Neural crest cell (in vitro differentiated cells): Measurements from ENCODE around the gene MAGI2. TPM values are rescaled to one million over a fixed set of nuclear protein-coding genes. Genes with fewer than 3 reads are reported as not detected.
A peak's percentile ranks its signal among the peaks of the same experiment; 100 is the strongest.
"Not testable (repeated sequence)": the region's sequence is repeated elsewhere in the genome, so short reads cannot be mapped to it uniquely, and the experiment has no call there.

Experiments used
- DNase-seq: peaks from one replicate; pipeline ENCODE4 v3.0.0; 2021; ENCODE audit warnings: low read depth, mixed read lengths, low spot score
- H3K27ac Mint-ChIP-seq: one replicate; pipeline ENCODE4 v1.8.0; 2021; ENCODE audit warnings: mild to moderate bottlenecking, mixed read lengths; ENCODE audit not compliant: unreplicated experiment
- H3K27me3 Mint-ChIP-seq: 2 replicates; pipeline ENCODE4 v1.8.0; 2021; ENCODE audit warnings: low read depth, mild to moderate bottlenecking, mixed read lengths
- H3K36me3 Mint-ChIP-seq: 2 replicates; pipeline ENCODE4 v1.8.0; 2021; ENCODE audit warnings: low read depth, mild to moderate bottlenecking, mixed read lengths
- H3K4me1 Mint-ChIP-seq: 2 replicates; pipeline ENCODE4 v1.8.0; 2021; ENCODE audit warnings: mixed read lengths
- H3K4me3 Mint-ChIP-seq: one replicate; pipeline ENCODE4 v1.8.0; 2021; ENCODE audit warnings: mild to moderate bottlenecking, mixed read lengths
- H3K9me3 Mint-ChIP-seq: 2 replicates; pipeline ENCODE4 v1.8.0; 2021; ENCODE audit warnings: mixed read lengths
- total RNA-seq: library from RNA; stranded (reverse); gene quantifications from 2 replicates; pipeline ENCODE4 v1.2.1, GENCODE V29; 2021
- TF ChIP-seq, protein P1 (sequence below): fragments of 200-600 bp; sonication (generic); conservative IDR thresholded peaks from 2 replicates; pipeline ENCODE4 v1.5.0; 2021; ENCODE audit warnings: antibody characterized with exemption, mild to moderate bottlenecking

MAGI2 gene
- total RNA-seq, 1 donor from 2014 or later, result 10.0 TPM

DNA sequence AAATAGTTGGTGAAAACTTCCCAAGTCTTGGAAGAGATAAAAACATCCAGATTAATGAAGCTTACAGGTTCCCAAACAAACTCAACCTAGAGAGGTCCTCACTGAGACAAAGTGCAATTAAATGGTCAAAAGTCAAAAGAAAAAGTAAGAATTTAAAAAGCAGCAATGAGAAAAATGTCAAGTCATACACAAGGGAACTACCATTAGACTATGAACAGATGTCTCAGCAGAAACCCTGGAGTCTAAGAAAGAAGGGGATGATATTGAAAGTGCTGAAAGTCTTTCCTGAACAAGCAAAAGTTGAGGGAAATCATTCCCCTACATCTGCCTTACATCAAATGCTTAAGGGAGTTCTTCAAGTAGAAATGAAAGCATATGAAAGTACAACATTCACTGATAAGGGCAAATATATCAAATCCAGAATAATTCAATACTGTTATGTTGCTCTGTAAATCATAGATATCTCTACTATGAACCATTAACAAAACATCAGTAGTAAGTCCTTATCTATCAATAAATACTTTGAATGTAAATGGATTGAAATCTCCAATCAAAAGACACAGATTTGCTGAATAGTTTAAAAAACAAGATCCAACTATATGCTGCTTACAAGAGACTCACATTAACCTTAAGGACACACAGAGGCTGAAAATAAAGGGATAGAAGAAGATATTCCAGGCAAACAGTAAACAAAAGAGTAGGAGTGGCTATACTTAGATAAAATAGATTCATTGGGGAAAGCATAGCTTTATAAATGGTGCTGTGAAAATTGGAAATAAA lies 1205.4 kb downstream of the MAGI2 start:
- H3K27ac Mint-ChIP-seq, result no peak overlapping the region
- H3K4me3 Mint-ChIP-seq, result no peak overlapping the region
- H3K4me1 Mint-ChIP-seq, result no peaks in the 10 kb centered on the region
- DNase-seq, result no peak
- H3K27me3 Mint-ChIP-seq, result no peaks in the 10 kb centered on the region
- peaks cover 4% of the 10 kb centered on the region for H3K36me3 Mint-ChIP-seq
- peaks cover 10% of the 10 kb centered on the region for H3K9me3 Mint-ChIP-seq
- TF ChIP-seq, protein P1, sequence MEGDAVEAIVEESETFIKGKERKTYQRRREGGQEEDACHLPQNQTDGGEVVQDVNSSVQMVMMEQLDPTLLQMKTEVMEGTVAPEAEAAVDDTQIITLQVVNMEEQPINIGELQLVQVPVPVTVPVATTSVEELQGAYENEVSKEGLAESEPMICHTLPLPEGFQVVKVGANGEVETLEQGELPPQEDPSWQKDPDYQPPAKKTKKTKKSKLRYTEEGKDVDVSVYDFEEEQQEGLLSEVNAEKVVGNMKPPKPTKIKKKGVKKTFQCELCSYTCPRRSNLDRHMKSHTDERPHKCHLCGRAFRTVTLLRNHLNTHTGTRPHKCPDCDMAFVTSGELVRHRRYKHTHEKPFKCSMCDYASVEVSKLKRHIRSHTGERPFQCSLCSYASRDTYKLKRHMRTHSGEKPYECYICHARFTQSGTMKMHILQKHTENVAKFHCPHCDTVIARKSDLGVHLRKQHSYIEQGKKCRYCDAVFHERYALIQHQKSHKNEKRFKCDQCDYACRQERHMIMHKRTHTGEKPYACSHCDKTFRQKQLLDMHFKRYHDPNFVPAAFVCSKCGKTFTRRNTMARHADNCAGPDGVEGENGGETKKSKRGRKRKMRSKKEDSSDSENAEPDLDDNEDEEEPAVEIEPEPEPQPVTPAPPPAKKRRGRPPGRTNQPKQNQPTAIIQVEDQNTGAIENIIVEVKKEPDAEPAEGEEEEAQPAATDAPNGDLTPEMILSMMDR, result no peak

DNA sequence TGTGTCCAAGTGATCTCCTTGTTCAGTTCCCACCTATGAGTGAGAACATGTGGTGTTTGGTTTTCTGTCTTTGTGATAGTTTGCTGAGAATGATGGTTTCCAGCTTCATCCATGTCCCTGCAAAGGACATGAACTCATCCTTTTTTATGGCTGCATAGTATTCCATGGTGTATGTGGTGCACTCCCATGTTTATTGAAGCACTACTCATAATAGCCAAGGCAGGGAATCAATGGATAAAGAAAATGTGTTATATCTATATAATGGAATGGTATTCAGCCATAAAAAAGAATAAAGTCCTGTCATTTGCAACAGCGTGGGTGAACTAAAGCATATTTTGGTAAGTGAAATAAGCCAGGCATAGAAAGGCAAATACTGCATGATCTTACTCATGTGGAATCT lies 1213.3 kb downstream of the MAGI2 start:
- not testable (repeated sequence) for DNase-seq, H3K4me1 Mint-ChIP-seq, H3K27me3 Mint-ChIP-seq, H3K9me3 Mint-ChIP-seq, H3K36me3 Mint-ChIP-seq, H3K27ac Mint-ChIP-seq, H3K4me3 Mint-ChIP-seq

DNA sequence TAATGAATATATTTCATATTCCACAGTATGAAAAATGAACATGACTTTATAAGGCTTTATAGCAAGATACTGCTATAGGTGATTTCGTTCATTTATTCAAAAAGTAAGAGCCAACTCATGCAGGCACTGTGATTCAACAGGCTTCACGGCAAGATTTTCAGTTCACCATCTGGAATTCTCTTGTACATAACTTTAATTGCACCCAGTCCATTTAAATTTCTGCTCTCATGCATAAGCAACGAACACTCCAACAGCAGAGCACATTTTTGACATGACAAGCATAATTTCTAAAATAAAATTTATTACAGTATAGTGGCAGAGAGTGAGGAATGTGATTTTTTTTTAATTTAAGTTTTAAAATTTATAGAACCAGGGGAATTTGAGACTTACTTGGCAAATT lies 1218.8 kb downstream of the MAGI2 start:
- Mint-ChIP-seq H3K9me3 (no peaks in the 10 kb centered on the region), H3K27ac (no peak overlapping the region), H3K4me1 (no peaks in the 10 kb centered on the region), H3K4me3 (no peak overlapping the region), H3K27me3 (no peaks in the 10 kb centered on the region), H3K36me3 (peaks cover 2% of the 10 kb centered on the region)
- TF ChIP-seq, protein P1, result no peak
- DNase-seq, result no peak

DNA sequence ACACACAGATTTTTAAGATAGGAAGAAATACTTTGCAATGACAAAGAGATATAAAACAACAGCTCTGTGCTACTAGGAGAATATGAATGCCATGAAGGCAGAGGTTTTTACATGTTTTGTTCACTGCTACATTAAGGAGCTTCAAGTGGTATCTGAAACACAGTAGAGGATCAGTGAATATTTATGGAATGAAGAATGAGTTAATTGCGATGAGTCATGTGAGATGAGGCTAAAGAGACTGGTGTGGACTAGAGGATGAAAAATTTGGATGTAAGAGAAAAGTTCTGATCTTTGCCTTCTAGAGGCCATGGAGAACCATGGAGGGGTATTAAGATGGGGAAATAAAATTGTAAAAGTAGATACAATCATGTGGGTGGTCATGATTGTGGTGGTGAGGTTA lies 1220.7 kb downstream of the MAGI2 start:
- peak overlapping the region; percentile 2 for H3K27ac Mint-ChIP-seq

DNA sequence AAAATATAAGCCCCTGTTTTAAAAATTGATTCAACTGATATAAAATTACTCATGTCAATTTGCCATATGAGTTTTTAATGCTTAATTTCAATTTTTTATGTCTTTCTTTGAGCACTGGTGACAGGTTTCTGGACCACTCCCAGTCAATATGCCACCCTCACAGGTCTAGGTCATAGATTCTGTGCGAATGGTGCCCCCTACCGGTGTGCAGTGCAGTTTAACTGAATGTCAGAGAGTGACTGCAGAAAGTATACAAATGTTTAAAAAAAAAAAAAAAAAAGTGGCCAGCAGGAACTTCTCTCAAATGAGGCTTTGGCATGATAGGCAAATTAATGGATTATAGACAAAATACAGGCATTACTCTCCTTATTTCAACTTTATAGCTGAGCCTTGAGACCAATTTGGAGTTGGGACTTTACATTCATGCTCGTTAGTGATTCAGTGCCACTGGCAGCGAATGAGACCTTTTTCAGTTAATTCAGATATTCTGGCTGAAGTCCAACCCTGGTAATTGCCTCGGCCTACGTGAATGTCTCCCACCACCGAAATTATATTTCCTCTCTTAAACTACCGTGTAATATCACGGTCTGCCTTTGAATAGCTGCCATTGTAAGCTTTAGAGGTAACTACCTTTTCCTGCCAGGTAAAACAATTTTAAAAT lies 1227.3 kb downstream of the MAGI2 start:
- Mint-ChIP-seq H3K4me1 (no peaks in the 10 kb centered on the region), H3K27me3 (no peaks in the 10 kb centered on the region), H3K9me3 (no peaks in the 10 kb centered on the region), H3K27ac (no peak overlapping the region), H3K36me3 (no peaks in the 10 kb centered on the region), H3K4me3 (no peak overlapping the region)
- DNase-seq, result peak; percentile 45
- TF ChIP-seq, protein P1, result peak; percentile 63

More for the DNA sequence above, 1220.7 kb downstream of the MAGI2 start:
- Mint-ChIP-seq H3K4me1 (no peaks in the 10 kb centered on the region), H3K9me3 (no peaks in the 10 kb centered on the region), H3K27me3 (no peaks in the 10 kb centered on the region), H3K36me3 (peaks cover 2% of the 10 kb centered on the region), H3K4me3 (no peak overlapping the region)
- TF ChIP-seq, protein P1, result no peak
- DNase-seq, result no peak

DNA sequence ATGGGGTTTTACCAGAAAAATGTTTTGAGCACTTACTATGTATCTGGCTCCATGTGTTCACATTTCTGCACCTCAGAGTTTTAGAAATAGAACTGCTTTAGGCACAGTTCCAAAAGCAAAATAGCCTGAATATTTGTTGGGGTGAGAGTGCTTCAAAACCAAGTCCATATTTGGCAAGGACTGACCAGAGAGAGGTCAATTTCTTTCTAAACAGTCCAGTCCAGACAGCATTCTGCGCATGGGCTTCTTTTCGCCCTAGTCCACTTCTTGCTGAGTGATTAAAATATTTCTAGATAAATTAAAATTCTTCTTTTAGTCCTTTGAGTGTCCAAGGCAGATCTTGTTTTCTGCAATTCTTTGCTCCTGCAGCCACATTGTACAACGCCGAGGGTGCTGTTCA lies 1227.9 kb downstream of the MAGI2 start:
- TF ChIP-seq, protein P1, result no peak
- no peak for DNase-seq
- H3K4me3 Mint-ChIP-seq, result no peak overlapping the region
- H3K36me3 Mint-ChIP-seq, result no peaks in the 10 kb centered on the region
- no peaks in the 10 kb centered on the region for H3K9me3 Mint-ChIP-seq
- no peak overlapping the region for H3K27ac Mint-ChIP-seq
- no peaks in the 10 kb centered on the region for H3K4me1 Mint-ChIP-seq
- no peaks in the 10 kb centered on the region for H3K27me3 Mint-ChIP-seq
